Uterus (tissue), 4 donors: Measurements from ENCODE around the gene CFDP1. TPM values are rescaled to one million over a fixed set of nuclear protein-coding genes. Genes with fewer than 3 reads are reported as not detected.

Experiments
- DNase-seq, 2 donors: peaks; one replicate each; pipeline ENCODE4 v3.0.0-alpha.2; 2019 to 2020
- H3K27ac ChIP-seq, 2 donors: fragments of 200-600 bp; sonication (generic); 1 replicate in 1 of 2; 2 replicates in 1 of 2; pipeline ENCODE4 v1.5.1; 2016 to 2018
- H3K27me3 ChIP-seq, 2 donors: fragments of 200-600 bp; sonication (generic); one replicate each; pipeline ENCODE4 v1.5.1; 2018 to 2019; ENCODE audit warnings: control low read depth in 1 of 2
- H3K36me3 ChIP-seq, 2 donors: fragments of 200-600 bp; sonication (generic); one replicate each; pipeline ENCODE4 v1.5.1; 2019; ENCODE audit warnings: control low read depth in 1 of 2
- H3K4me1 ChIP-seq, 2 donors: fragments of 200-600 bp; sonication (generic); one replicate each; pipeline ENCODE4 v1.5.1; 2018 to 2019; ENCODE audit warnings: control low read depth in 1 of 2
- H3K4me3 ChIP-seq, 2 donors: fragments of 200-600 bp; sonication (generic); 1 replicate in 1 of 2; 2 replicates in 1 of 2; pipeline ENCODE4 v1.5.1; 2018 to 2019; ENCODE audit warnings: mild to moderate bottlenecking in 1 of 2
- H3K9me3 ChIP-seq, 2 donors: fragments of 200-600 bp; sonication (generic); one replicate each; pipeline ENCODE4 v1.5.1; 2019; ENCODE audit warnings: control low read depth in 1 of 2
- POLR2A ChIP-seq, 2 donors: fragments of 450-650 bp; IDR thresholded peaks; one replicate each; pipeline ENCODE4 v1.6.1; 2016; ENCODE audit warnings: antibody characterized with exemption in 2 of 2, mild to moderate bottlenecking in 1 of 2, moderate library complexity in 1 of 2
- intact Hi-C: fragments of 100-400 bp; cut with DNase I; formaldehyde crosslinking; loops from one replicate; pipeline ENCODE4 v1.15.1; 2023; ENCODE audit warnings: low total_unique reads
- total RNA-seq, 4 donors: library from RNA; depleted of rRNA in 3 of 4; stranded (reverse); fragments of >200 nt in 3 of 4; gene quantifications; one replicate each; pipeline versions ENCODE4 v1.1.0 to v1.2.4, GENCODE V29; 2014 to 2023
- TF ChIP-seq, protein P1 (sequence below), 4 experiments: fragments of 200-600 bp in 2 of 4; fragments of 450-650 bp in 2 of 4; sonication (generic) in 2 of 4; IDR thresholded peaks; one replicate each; pipeline ENCODE4 v1.5.1; 2016 to 2019; ENCODE audit warnings: antibody characterized with exemption in 4 of 4, mild to moderate bottlenecking in 2 of 4, moderate library complexity in 1 of 4
- donor health status: DM: yes; HTN: yes; CAD: no.

Gene CFDP1
- total RNA-seq, 4 donors from 2014 or later: 22.3 to 90.8 (median 73.4) TPM

DNA sequence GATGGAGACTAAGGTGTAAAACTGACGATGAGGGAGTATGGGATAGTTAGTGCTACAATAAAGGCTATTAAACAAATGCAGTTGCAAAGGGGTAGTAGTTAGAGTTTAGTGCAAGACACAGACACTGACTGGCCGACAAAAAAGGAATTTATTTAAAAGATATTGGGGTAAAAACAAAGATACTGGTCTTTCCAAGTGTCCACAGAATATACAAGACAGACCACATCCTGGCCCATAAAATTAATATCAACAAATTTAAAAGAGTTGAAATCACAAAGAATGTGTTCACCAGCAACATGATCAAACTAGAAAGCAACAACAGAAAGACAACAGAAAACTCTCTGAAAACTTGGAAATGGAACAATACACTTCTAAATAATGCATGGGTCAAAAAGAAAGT lies 54.7 kb downstream of the CFDP1 start:
- no peak overlapping the region for H3K4me3 ChIP-seq
- intact Hi-C loops: no loop called here
- no peak overlapping the region for H3K27ac ChIP-seq

DNA sequence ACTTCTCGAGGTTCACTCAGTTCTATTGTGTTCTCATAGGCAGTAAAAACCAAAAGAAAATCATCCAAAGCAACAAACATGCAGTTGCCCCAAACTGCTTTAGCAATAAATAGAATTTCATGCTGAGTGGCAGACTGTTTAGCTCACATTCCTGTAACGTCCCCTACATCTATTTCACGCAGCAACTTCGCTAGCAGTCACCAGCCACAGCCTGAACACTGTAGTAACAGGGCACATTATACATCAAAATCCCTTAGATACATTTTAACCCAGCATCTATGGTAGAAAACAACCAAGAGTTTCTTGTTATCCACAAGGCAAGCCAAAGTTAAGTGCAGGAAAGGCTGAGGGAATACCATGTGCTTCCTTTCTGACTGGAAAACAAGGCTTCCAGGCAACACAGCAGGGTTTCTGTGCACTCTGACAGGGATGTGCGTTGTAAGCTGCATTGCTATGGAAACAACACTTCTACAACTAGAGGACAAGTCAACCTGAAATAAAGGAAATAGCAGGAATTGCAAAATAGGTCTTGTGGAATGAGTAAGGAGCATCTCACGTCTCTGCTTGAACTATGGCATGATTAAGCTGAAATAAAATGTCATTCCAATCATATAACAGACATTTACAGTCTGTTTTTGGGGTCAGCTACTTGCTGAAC lies 55.4 kb downstream of the CFDP1 start:
- intact Hi-C loops: no loop called here
- DNase-seq: peak in 1 of 2 donors; percentile 47
- Histone ChIP-seq H3K4me1 (no peaks in the 10 kb centered on the region), H3K27me3 (no peaks in the 10 kb centered on the region), H3K27ac (peak overlapping the region; percentile 0 to 53), H3K36me3 (no peaks in the 10 kb centered on the region), H3K9me3 (no peaks in the 10 kb centered on the region), H3K4me3 (no peak overlapping the region)
- TF ChIP-seq, protein P1, sequence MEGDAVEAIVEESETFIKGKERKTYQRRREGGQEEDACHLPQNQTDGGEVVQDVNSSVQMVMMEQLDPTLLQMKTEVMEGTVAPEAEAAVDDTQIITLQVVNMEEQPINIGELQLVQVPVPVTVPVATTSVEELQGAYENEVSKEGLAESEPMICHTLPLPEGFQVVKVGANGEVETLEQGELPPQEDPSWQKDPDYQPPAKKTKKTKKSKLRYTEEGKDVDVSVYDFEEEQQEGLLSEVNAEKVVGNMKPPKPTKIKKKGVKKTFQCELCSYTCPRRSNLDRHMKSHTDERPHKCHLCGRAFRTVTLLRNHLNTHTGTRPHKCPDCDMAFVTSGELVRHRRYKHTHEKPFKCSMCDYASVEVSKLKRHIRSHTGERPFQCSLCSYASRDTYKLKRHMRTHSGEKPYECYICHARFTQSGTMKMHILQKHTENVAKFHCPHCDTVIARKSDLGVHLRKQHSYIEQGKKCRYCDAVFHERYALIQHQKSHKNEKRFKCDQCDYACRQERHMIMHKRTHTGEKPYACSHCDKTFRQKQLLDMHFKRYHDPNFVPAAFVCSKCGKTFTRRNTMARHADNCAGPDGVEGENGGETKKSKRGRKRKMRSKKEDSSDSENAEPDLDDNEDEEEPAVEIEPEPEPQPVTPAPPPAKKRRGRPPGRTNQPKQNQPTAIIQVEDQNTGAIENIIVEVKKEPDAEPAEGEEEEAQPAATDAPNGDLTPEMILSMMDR (IDR thresholded peaks at IDR 0.05): no peak
- TF ChIP-seq POLR2A (IDR thresholded peaks at IDR 0.05): no peak

More for the DNA sequence above, 54.7 kb downstream of the CFDP1 start:
- Histone ChIP-seq H3K36me3 (no peaks in the 10 kb centered on the region), H3K27me3 (no peaks in the 10 kb centered on the region), H3K4me1 (no peaks in the 10 kb centered on the region), H3K9me3 (no peaks in the 10 kb centered on the region)
- TF ChIP-seq, protein P1 (IDR thresholded peaks at IDR 0.05): no peak
- no peak for TF ChIP-seq POLR2A (IDR thresholded peaks at IDR 0.05)
- DNase-seq: no peak

DNA sequence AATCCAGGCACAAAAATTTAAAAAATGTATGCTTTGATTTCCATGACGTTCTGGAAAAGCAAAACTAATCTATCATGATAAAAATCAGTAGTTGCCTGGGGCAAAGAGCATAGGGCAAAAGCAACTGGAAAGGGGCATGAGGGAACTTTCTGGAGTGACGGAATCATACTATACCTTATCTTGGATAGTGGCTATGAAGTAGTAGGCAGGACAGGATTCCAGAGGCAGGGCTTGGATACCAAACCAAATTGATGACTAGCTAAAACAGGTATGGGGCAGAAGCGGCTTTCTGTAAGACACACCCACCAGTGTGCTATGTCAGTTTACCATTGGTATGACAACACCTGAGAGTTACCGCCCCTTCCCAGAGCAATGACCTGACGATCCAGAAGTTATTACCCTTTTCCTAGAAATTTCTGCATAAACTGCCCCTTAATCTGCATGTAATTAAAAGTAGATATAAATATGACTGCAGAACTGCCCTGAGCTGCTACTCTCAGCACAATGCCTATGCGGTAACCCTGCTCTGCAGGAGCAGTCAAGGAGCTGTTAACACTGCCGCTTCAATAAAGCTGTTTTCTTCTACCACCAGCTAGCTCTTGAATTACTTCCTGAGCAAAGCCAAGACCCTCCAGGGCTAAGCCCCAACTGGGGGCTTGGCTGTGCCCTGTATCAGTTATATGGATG lies 56.7 kb downstream of the CFDP1 start:
- Histone ChIP-seq H3K36me3 (no peaks in the 10 kb centered on the region), H3K4me3 (no peak overlapping the region), H3K27me3 (no peaks in the 10 kb centered on the region), H3K9me3 (no peaks in the 10 kb centered on the region), H3K27ac (no peak overlapping the region), H3K4me1 (no peaks in the 10 kb centered on the region)
- intact Hi-C loops: no loop called here
- DNase-seq: no peak
- TF ChIP-seq, protein P1 (IDR thresholded peaks at IDR 0.05): no peak
- TF ChIP-seq POLR2A (IDR thresholded peaks at IDR 0.05): no peak

DNA sequence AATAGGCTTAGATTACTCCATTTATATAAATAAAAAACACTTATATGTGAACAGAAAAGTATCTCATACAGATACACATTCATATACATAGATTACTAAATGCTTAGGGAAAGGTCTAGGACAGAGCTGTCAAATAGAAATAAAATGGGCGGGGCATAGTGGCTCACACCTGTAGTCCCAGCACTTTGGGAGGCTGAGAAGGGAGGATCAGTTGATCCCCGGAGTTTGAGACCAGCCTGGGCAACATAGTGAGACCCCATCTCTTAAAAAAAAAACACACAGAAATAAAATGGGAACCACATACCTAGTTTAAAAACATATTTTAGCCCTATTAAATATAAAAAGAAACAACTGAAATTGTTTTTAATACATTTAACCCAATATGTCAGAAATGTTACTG lies 58.9 kb downstream of the CFDP1 start:
- no peaks in the 10 kb centered on the region for H3K36me3 ChIP-seq
- H3K27ac ChIP-seq: no peak overlapping the region
- H3K9me3 ChIP-seq: no peaks in the 10 kb centered on the region
- intact Hi-C loops: no loop called here
- no peaks in the 10 kb centered on the region for H3K27me3 ChIP-seq
- no peak overlapping the region for H3K4me3 ChIP-seq
- TF ChIP-seq, protein P1 (IDR thresholded peaks at IDR 0.05): no peak
- no peak for TF ChIP-seq POLR2A (IDR thresholded peaks at IDR 0.05)
- DNase-seq: no peak
- H3K4me1 ChIP-seq: no peaks in the 10 kb centered on the region

DNA sequence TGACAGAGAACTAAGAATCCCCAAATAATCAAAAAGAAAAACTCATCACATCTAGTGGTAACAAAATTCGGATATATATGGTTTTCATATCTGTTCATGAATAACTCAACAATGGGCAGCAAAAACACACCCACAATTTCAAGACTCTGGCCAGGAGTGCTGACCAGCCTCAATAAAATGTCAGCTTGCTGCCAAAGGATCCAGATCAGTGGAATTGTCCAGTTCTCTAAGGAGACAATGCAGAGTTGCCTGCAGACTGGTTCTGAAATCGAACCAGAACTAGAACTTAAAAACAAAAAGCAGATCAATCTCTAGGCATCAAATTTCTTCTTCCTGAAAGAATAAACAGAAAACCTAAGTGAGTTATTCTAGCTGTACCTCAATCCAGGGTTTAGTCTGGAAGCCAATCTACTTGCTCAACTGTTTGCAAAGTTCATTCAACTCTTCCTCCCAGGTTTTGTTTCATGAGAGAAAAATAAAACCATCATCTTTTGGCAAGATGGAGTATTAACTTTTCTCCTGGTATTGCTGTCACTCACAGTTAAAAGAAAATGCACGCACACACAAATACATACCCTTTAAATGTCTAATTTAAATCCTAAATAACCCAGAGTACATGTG lies 61.0 kb downstream of the CFDP1 start:
- no peak for DNase-seq
- H3K4me3 ChIP-seq: no peak overlapping the region
- H3K27ac ChIP-seq: peak overlapping the region in 1 of 2 donors; percentile 17
- no peaks in the 10 kb centered on the region for H3K27me3 ChIP-seq
- TF ChIP-seq, protein P1 (IDR thresholded peaks at IDR 0.05): no peak
- no peak for TF ChIP-seq POLR2A (IDR thresholded peaks at IDR 0.05)
- no peaks in the 10 kb centered on the region for H3K9me3 ChIP-seq
- H3K4me1 ChIP-seq: no peaks in the 10 kb centered on the region
- intact Hi-C loops: no loop called here
- no peaks in the 10 kb centered on the region for H3K36me3 ChIP-seq
